Measurements from ENCODE around the gene DNMT1.

DNA sequence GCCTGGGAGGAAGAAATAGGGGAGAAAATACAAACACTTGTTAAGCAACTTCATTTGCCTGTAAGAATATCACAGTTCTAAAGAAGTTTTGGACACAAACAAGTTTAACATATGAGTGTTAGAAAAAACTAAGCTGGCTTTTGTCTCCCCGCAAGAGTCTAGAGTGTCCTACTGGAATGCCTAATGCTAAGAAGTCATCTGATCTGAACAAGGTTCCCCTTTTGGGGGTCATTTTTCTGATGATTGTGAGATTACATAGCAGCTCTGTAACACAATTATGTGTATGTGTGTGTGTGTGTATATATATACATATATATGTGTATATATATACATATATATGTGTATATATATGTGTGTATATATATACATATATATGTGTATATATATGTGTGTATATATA, 12.7 kb downstream of the DNMT1 start:
- no peak for TF ChIP-seq EZH2 (IDR thresholded peaks at IDR 0.05; ENCODE audit: low read length)
- TF ChIP-seq, protein P1, sequence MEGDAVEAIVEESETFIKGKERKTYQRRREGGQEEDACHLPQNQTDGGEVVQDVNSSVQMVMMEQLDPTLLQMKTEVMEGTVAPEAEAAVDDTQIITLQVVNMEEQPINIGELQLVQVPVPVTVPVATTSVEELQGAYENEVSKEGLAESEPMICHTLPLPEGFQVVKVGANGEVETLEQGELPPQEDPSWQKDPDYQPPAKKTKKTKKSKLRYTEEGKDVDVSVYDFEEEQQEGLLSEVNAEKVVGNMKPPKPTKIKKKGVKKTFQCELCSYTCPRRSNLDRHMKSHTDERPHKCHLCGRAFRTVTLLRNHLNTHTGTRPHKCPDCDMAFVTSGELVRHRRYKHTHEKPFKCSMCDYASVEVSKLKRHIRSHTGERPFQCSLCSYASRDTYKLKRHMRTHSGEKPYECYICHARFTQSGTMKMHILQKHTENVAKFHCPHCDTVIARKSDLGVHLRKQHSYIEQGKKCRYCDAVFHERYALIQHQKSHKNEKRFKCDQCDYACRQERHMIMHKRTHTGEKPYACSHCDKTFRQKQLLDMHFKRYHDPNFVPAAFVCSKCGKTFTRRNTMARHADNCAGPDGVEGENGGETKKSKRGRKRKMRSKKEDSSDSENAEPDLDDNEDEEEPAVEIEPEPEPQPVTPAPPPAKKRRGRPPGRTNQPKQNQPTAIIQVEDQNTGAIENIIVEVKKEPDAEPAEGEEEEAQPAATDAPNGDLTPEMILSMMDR (optimal IDR thresholded peaks at IDR 0.05 in 1 of 3, IDR thresholded peaks at IDR 0.05 in 1 of 3, conservative IDR thresholded peaks at IDR 0.05 in 1 of 3; ENCODE audit: extremely low read depth in 1 of 3, insufficient read depth in 2 of 3, low read length in 3 of 3): no peak
